CD4-positive, alpha-beta T cell treated with Interferon gamma for 1 hour (primary cell): ENCODE results near the gene TSPEAR.

ENCODE experiments used
- DNase-seq: peaks from one replicate; pipeline ENCODE4 v3.0.0-alpha.2; 2020

TSPEAR gene

GRCh38 chr21:44534688-44535087, 176.7 kb downstream of the TSPEAR start:
- no peak for DNase-seq

DNA sequence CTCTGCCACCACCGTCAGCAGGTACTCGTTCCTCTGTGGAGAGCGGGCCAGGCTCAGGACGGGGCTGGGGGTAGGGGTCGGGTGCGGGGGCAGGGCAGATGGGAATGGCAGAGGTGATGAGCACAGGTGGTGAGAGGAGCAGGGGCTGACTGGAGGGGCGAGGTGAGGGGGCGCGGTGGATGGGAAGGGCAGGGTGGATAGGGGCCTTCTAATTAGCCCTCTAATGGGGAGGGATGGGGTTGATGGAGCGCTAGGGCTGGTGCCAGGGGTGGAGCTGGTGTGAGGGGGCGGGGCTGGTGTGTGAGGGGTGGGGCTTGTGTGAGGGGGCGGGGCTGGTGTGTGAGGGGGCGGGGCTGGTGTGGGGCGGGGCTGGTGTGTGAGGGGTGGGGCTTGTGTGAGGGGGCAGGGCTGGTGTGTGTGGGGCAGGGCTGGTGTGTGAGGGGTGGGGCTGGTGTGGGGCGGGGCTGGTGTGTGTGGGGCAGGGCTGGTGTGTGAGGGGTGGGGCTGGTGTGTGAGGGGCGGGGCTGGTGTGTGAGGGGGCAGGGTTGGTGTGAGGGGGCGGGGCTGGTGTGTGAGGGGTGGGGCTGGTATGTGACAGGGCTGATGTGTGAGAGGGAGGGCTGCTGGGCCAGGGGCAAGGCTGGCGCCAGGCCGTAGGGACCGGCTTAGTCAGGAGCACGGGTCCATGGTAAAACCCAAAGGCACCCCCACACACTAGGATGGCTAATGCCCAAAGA, 177.3 kb downstream of the TSPEAR start:
- no peak for DNase-seq

- DNase-seq, result no peak
Observed at GRCh38 chr21:44533121-44533890, 178.1 kb downstream of the TSPEAR start.

DNA sequence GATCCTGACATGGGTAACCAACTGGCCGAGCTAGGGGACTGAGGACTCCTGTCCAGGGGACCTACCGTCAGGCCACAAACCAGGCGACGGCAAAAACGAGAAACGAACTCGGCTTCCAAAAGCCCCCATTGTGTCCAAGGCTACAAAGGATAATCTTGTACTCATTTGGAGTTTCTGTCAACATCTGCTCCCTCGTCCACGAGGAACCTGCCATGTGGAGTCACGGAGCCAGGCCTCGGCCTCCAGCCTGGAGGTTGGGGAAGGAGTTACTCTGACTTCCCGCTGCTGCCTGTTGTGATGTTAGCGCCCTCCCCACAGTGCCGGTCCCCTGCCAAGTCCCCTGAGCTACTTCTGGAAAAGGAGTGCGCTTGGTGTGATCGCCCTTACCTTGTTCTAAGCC, 178.7 kb downstream of the TSPEAR start:
- DNase-seq, result no peak

DNA sequence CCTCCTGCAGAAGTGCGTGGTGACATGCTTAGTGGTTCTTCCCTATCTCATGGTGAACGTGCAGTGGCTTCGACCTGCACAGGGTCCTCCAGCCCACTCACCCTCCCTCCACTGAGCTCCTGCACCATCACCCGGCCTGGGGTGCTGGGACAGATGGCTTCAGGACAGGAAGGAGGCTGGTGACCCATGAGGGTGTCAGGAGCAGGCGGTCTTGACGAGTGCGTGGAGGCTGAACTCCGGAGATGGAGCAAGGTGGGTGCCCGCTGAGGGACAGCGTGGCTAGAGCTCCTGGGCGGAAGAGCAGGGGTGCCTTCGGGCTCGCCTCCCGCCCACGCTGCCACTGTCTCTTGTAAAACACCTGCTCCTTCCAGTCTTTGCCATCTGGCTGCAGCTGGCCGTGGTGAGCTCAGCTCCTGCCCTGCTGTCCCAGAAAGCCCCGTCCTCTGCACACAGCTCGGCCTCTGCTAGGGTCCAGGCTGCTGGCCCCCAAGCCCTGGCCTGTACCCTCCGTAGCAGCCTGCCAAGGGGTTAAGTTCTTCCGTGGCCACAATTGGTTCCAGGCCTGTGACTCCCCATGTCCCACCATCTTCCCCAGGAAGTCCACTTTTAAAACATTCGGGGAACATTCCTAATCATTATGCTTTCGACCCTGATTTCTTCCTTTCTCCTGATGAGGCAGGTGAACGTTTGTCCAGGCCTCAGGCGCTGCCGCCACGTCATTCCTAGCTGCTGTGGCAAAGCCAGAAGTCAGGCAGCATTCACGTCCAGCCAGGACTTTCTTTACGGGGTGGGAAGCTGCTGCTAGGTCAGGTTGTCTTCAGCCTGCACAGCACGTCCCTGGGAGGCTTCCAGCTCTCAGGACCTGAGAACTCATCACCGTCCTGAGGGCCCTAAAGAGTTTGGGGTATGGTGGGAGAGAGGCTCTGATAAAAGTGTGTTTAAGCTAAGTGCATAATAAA, 179.5 kb downstream of the TSPEAR start:
- no peak for DNase-seq

DNA sequence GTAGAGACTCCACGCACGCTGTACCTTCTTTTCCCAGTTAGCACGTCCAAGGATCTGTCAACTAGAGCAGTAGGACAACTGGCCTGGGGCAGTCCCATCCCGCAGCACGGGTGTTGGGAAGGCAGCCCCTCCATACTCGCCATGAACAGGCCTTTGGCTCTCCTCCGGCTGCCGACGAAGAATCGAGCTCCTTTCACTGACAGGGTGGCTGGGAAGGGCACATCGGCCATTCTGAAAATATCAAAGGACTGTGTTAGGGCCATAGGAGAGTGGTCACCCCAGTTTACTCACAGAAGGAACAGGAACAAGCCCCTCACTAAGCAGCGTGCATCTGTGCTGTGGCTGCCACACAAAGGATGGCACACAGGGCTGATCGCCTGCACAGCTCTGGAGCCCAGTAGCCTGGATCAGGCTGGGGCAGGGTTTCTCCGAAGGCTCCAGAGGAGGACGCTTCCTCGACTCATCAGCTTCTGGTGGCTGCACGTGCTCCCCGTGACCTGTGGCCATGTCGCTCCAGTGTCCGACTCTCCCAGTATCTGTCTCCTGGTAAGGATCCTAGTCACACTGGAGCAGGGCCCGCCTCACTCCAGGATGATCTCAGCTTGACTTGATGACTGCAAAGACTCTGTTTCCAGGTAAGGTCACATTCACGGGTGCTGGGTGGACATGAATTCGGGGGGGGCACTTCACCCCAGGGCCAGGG, 180.3 kb downstream of the TSPEAR start:
- no peak for DNase-seq

- DNase-seq, result no peak
Observed at GRCh38 chr21:44530221-44530902, 181.0 kb downstream of the TSPEAR start.

GRCh38 chr21:44529503-44530125, 181.8 kb downstream of the TSPEAR start:
- DNase-seq, result no peak

DNA sequence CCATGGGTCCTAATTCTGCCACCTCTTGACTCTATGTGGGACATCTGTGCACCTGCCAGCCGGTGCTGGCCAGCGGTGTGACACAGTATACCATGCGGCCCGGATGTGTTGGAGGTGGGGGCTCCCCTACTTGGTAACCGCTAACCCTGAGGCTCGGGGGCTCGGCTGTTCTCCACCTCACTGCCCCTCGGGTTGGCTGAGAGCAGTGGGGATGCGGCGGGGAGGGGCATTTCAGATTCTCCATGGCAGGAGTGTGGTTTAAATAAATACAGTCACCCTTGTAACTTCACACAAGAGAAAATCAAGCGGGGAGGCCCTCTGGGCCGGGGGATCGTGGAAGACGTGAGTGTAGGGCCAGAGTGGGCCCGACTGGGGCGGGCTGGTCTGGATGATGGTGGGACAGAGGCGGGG, 182.4 kb downstream of the TSPEAR start:
- DNase-seq, result no peak

DNA sequence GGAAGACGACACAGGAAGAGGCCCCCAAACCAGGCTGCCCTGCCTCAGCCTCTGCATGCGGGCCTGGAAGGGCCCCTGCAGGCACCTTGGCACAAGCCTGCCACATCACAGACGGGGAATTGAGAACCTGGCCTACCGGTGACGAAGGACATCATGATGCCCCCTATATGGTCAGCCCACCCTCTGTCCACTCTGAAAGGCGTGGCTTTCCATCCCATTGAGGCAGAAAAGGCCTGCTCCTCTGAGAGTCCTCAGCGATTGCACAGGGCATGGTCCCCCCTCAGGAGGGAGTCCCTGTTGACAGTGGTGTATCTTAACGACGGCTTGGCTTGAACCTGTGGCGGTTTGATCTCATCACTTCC, 182.8 kb downstream of the TSPEAR start:
- no peak for DNase-seq

GRCh38 chr21:44527983-44528633, 183.3 kb downstream of the TSPEAR start:
- DNase-seq, result no peak

DNA sequence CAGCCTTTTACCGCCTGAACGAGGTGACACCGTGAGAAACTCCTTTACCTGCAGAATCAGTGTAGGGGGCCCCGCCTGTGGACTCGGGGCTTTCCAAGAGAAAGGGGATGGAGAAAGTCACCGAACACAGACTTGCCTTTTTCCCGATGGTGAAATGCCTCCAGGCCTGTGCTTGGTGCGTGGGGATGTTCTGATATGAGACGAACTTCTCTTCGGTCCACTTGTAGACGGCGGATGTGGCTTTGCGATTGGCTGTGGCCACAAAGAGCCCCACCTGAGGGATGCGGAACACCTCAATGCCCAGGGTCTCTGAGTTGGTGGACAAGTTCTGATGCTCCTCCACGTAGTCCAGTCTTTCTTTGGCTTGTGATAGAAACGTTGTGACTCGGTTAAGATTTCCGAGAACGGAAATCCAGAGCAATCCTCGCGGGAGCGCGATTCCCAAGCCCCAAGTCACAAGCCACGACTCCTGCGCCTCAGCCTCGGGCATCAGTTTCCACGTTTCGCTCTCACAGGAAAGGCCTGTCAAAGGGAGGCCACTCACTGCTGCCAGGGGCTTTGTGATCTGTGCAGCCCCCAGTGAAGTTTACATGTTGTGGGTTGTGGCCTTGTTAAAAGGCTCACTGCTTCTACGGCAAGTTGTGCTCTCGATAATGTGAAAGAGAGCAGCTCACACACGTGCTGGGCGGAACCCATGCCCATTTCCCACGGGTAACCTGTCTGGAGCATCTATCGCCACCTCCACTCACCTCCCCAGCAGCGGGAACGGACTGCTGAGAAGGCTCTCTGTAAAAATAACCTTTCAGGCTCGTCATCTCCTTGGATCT, 184.0 kb downstream of the TSPEAR start:
- DNase-seq, result no peak

GRCh38 chr21:44526096-44526997, 185.0 kb downstream of the TSPEAR start:
- no peak for DNase-seq

- no peak for DNase-seq
Observed at GRCh38 chr21:44525391-44526095, 185.8 kb downstream of the TSPEAR start.

DNA sequence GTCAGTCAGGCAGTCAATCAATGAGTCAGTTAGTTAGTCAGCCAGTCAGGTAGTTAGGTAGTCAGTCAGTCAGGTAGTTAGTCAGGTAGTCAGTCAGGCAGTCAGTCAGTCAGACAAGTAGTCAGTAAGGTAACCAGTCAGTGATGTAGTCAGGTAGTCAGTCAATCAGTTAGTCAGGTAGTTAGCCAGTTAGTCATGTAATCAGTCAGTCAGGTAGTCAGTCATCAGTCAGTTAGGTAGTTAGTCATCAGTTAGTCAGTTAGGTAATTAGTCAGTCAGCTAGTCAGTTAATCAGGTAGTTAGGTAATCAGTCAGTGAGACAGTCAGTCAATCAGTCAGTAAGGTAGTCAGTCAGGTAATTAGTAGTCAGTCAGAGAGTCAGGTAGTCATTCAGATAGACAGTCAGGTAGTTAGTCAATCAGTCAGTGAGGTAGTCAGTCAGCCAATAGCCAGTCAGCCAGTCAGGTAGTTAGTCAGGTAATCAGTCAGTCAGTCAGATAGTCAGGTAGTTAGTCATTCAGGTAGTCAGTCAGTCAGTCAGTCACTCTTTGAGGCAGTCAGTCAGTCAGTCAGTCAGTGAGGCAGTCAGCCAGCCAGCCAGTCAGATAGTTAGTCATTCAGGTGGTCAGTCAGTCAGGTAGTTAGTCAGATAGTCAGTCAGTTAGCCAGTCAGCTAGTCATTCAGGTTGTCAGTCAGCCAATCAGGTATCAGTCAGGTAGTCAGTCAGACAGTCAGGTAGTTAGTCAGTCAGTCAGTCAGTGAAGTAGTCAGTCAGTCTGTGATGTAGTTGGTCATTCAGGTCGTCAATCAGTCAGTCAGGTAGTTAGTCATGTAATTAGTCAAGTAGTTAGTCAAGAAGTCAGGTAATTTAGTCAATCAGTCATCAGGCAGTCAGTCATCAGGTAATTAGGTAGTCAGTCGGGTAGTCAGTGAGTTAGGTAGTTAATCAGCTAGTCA, 186.7 kb downstream of the TSPEAR start:
- no peak for DNase-seq

DNA sequence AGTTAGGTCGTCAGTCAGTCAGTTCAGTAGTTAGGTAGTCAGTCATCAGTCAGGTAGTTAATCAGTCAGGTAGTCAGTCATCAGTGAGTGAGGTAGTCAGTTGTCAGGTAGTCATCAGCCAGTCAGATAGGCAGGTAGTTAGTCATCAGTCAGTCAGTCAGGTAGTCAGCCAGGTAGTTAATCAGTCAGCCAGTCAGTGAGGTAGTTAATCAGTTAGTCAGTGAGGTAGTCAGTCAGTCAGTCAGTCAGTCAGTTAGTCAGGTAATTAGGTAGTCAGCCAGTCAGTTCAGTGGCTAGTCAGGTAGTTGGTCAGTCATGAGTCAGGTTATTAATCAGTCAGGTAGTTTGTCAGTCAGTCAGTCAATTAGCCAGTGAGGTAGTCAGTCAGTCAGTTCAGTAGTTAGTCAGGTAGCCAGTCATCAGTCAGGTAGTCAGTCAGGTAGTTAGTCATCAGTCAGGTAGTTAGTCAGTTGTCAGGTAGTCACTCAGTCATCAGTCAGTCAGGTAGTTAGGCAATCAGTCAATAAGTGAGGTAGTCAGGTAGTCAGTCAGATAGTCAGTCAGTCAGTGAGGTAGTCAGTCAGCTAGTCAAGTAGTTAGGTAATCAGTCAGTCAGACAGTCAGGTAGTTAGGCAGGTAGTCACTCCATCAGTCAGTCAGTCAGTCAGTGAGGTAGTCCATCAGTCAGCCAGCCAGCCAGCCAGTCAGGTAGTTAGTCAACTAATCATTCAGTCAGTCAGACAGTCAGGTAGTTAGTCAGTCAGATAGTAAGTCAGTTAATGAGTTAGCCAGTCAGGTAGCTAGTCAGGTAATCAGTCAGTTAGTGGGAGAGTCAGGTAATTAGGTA, 187.6 kb downstream of the TSPEAR start:
- no peak for DNase-seq
